ENCODE data around the gene HOXB3.

HOXB3 gene

DNA sequence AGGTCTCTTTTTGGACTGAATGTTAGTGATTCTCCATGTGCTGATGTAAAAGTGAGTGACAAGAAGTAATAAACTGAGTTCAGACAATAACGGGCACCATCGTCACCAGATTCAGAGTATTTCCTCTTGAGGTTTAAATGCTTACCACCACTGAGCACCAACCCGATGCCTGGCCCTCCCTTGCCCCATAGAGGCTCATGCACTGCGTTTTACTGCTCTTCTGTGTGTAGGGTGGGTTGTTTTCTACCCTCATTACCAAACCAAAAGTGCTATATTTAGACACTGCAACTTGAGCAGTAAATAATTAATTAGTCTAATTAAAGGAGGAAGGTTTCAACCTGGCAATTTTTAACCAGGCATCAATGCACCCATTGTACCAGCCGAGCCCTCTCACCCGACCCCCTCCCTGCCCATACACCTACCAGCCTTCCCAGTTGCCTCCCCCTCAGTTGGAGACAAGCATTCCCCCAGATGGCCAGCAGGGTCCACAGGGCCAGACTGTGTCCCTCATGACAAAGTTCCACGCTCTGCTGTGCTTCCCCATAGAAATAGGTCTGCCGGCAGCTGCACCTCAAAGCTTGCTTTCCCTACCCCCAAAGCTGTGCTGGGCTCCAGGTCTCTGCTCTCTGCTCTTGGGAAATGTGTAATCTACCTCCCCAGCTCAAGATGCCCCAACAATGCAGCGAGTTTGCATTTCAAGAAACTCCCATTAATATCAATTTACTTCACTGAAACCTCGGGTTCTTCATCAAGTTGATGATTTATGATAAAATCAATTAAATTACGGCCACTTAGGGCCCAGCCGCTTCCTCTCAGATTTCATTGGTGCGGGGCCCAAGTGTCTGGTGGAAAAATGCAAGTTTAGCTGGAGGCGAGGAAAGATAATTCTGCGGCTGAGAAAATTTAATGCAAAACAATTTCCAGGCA lies 27.9 kb downstream of the HOXB3 start:
- DNase-seq (ENCODE audit: insufficient read length) (no peak), FAIRE-seq (no peak)
- TF ChIP-seq POLR2A (IDR thresholded peaks at IDR 0.05; ENCODE audit: low read depth, low read length) (no peak), TAF1 (IDR thresholded peaks at IDR 0.05; ENCODE audit: borderline replicate concordance, low read depth, low read length) (no peak), POLR2AphosphoS5 (IDR thresholded peaks at IDR 0.05; ENCODE audit: low read depth, low read length) (no peak)

DNA sequence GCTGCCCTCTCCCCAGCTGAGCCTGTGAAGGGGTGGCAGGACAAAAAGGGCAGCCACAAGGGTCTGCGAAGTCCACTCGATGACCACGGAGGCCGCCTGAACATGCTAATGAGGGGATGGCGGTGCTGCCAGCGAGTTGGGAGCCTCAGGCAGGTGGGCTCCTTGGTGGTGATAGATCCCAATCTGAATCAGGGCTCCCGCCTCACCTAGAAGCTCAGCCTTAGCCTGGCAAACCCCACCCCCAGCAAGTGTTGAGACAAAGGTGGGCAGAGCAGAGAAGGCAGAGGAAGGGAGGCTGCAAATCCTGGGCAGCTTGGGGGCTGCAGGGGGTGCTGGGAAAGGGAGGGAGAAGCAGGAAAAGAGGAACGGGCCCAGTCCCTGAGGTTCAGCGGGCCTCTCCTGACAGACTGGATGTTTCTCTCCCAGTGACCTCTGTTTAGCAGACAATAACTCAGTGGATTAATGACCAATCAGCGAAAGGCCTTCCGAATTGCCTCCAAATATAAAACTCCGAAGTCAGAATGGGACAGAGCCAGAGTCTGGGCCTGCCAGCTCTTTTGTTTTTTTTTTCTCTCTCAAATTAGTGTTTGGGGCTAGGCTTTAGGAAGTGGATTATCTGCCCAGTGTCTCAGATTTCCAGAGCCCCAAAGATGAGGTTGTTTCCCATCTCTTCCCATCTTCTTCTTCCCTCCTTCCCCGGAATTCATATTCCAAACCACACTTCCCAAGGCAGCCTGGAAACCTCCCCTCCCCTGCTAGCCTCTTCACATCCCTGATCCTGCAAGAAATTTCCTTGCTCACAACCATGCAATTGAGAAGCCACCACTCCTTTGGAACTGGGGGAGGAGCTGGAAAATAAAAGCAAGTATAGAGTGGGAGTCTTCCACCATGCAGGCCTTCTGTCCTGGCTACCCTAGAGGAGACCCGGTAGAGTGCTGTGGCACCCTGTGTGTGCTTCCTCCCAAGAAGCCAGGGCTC lies 29.9 kb downstream of the HOXB3 start:
- DNase-seq (ENCODE audit: insufficient read length) = no peak
- FAIRE-seq = no peak
- TF ChIP-seq TAF1 (IDR thresholded peaks at IDR 0.05; ENCODE audit: borderline replicate concordance, low read depth, low read length) = no peak
- no peak for TF ChIP-seq POLR2AphosphoS5 (IDR thresholded peaks at IDR 0.05; ENCODE audit: low read depth, low read length)
- no peak for TF ChIP-seq POLR2A (IDR thresholded peaks at IDR 0.05; ENCODE audit: low read depth, low read length)

DNA sequence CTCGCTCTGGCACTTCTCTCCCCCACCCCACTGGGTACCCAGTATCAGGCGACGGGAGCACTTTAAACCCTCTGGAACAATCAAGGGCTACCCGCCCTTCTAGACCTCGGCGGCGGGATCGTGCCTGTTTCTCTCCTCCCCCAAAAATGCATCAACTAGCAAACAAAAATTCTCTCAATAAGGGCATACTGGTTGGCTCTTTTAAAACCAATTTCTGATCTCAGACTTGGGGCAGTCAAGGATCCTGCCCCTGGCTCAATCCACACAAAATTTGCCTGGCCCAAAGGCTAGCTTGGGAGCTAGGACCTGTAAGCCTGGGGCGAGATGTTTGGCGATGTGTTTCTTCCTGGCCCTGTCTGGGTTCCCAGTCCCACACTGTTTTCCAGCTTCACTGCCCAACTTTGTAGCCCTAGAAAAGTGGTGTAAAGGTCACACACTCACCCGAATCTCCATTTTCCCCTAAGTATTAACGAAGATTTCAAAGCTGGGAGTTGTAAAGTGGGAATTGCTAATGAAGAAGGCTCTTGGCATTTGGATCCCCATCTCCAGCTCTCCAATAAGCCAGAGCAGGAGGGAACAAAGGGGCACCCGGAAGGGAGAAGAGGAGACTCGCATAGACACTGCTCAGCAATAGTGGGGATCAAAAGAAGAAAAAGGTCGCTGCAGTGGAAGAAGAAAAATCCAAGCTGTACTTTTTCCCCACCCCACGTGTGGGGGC lies 30.8 kb downstream of the HOXB3 start:
- DNase-seq (ENCODE audit: insufficient read length) (no peak), FAIRE-seq (no peak)
- no peak for TF ChIP-seq POLR2AphosphoS5 (IDR thresholded peaks at IDR 0.05; ENCODE audit: low read depth, low read length)
- TF ChIP-seq POLR2A (IDR thresholded peaks at IDR 0.05; ENCODE audit: low read depth, low read length) = no peak
- no peak for TF ChIP-seq TAF1 (IDR thresholded peaks at IDR 0.05; ENCODE audit: borderline replicate concordance, low read depth, low read length)

DNA sequence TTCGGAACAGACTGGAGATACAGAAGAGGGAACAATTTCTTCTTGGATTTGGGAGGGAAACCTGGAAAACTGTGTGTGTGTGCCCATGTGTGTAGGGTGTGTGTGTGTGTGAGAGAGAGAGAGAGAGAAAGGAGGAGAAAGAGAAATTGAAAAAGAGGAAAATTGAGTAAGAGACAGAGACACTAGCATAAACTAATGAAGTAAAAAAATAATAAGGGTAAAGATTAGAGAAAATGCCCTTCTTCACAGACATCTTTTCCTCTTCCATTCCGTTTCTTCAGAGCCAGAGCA lies 31.3 kb downstream of the HOXB3 start:
- TF ChIP-seq TAF1 (IDR thresholded peaks at IDR 0.05; ENCODE audit: borderline replicate concordance, low read depth, low read length) = no peak
- no peak for TF ChIP-seq POLR2AphosphoS5 (IDR thresholded peaks at IDR 0.05; ENCODE audit: low read depth, low read length)
- no peak for TF ChIP-seq POLR2A (IDR thresholded peaks at IDR 0.05; ENCODE audit: low read depth, low read length)
- DNase-seq (ENCODE audit: insufficient read length) (no peak), FAIRE-seq (no peak)

DNA sequence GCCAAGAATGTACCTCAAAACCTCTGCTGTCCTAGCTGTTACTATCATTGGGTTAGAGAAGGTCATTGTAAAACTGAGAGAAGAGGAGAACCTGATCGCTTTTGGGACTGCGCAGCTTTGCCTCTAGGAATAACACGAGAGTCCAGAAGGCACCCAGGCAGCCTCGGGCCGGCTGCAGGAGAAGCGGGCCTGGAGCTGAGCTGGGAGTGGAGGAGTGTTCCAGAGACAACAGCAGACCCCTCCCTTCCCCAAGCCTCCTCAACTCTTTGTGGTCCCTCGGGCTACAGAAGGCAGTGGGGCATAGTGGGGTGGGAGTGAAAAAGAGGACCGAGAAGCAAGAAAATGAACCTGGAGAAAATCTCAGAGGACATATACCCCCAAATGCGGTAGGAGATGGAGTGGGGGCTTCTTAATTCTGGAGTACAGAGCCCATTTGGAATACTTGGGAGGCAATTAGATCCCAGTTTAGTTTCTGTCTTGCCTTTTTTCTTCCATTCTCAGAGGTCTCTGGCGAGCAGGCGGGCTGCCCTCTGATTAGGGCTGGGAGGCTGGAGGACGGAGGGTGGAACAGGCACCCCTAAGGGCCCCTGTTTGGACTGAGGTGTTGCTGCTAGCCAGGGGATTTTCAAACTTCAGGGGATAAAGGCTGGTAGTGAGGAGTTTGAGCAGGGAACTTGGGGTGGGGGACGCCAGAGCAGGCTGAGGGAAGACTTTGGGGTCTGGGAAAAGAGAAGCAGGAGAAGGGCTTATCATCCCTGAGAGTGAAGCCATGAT lies 31.8 kb downstream of the HOXB3 start:
- TF ChIP-seq TAF1 (IDR thresholded peaks at IDR 0.05; ENCODE audit: borderline replicate concordance, low read depth, low read length) (no peak), POLR2A (IDR thresholded peaks at IDR 0.05; ENCODE audit: low read depth, low read length) (no peak), POLR2AphosphoS5 (IDR thresholded peaks at IDR 0.05; ENCODE audit: low read depth, low read length) (no peak)
- no peak for DNase-seq (ENCODE audit: insufficient read length)
- FAIRE-seq = no peak

DNA sequence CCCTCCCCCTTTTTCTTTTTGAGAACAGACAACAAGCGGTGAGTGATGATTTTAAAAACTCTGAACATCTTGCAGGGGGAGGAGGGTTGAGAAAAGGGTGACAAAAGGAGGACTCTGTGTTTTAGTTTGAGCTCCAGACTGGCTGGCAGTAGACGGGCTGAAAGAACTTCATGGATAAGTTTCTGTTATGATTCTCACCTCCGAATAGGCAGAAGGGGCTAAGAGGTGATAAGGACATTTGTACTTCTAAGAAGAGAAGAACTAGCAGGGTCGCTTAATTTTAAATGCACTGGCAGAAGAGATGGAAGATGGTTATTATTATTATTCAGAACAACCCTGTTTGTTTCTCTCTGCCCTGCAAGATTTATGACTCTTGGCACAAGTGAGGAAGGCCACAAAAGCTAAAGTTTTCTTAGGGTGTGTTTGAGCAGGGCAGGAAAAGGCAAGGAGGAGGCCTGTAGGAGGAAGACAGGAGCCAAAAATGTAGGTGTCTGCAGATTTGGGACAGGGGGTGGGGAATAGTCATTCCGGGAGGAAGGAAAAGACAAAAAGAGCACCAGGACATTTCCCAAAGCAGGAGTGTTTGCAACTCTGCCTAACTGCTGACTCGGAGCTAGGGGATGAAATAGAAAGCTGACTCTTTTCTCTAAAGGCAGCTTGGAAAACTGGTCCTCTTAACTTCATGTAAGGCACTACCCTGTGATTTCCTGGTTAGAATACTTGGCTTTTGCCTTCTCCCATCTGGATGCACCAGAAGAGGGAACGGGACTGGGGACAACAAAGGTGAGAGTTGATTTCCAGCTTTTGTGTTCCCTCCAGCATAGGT lies 33.3 kb downstream of the HOXB3 start:
- DNase-seq (ENCODE audit: insufficient read length) (no peak), FAIRE-seq (no peak)

DNA sequence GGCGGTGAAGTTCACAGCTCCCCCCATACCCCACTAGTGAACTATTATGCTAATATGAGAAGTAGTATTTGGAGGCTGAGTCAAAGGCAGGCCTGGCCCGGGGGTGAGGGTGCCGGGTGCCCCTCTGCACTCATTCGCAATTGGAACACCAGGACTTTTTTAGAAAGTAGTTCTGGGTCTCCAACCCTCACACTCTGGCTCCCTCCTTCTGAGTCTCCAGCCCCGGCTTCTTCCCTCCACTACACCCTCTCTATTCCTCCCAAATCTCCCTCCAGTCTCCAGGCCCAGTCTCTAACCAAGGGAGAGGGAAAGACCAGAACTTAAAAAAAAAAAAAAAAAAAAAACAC lies 33.8 kb downstream of the HOXB3 start:
- DNase-seq (ENCODE audit: insufficient read length) = no peak
- no peak for TF ChIP-seq POLR2A (IDR thresholded peaks at IDR 0.05; ENCODE audit: low read depth, low read length)
- TF ChIP-seq POLR2AphosphoS5 (IDR thresholded peaks at IDR 0.05; ENCODE audit: low read depth, low read length) = no peak
- TF ChIP-seq TAF1 (IDR thresholded peaks at IDR 0.05; ENCODE audit: borderline replicate concordance, low read depth, low read length) = no peak
- FAIRE-seq = no peak

More for the DNA sequence above, 33.3 kb downstream of the HOXB3 start:
- TF ChIP-seq POLR2AphosphoS5 (IDR thresholded peaks at IDR 0.05; ENCODE audit: low read depth, low read length) (no peak), TAF1 (IDR thresholded peaks at IDR 0.05; ENCODE audit: borderline replicate concordance, low read depth, low read length) (no peak), POLR2A (IDR thresholded peaks at IDR 0.05; ENCODE audit: low read depth, low read length) (no peak)

DNA sequence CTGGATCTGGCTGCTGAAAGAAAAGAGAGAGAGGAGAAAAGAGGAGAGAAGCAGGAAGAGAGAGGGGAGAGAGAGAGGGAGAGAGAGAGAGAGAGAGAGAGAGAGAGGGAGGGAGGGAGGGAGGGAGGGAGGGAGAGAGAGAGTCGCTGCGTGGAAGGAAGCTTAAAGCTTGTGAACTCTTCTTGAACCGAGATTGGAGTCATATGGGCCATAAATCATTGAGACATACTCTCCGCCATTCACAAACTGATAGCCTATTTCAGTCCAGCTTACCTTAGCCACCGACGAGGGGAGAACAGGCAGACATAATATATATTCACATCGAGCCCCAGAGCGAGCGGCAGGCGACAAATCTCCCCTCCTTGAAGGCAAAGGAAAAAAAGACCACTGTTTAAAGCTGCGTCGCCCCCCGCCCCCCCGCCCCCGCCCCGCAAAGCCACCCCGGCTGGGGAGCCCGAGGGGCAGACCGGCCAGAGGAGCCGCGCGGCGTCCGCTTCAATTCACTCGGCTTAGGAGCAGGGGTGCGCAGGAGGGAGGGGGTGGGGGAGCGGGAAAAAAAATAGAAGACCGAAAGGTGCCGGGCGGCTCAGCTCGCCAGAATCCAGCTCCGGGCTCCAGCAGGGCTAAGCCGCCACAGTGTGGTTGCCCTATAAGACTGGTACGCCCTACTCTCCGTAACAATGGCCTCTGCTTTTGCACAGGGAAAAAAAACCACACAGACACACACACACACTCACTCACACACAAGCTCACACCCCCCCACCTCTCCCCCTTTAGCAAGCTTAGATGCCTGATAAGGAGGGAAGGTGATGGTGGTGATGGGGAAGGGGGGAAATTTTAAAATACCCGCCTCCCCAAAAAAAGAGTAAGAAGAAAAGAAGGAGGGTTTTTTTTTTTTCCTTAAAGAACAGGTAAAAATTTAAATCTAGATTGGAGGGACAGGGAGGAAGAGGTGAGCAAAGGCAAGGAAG lies 34.5 kb downstream of the HOXB3 start:
- TF ChIP-seq POLR2A (IDR thresholded peaks at IDR 0.05; ENCODE audit: low read depth, low read length) (no peak), POLR2AphosphoS5 (IDR thresholded peaks at IDR 0.05; ENCODE audit: low read depth, low read length) (no peak), TAF1 (IDR thresholded peaks at IDR 0.05; ENCODE audit: borderline replicate concordance, low read depth, low read length) (no peak)
- DNase-seq (ENCODE audit: insufficient read length) = no peak
- FAIRE-seq = no peak
